Measurements from ENCODE around the gene CDC27. TPM values are rescaled to one million over a fixed set of nuclear protein-coding genes. Genes with fewer than 3 reads are reported as not detected.
"Not testable (repeated sequence)": the region's sequence is repeated elsewhere in the genome, so short reads cannot be mapped to it uniquely, and the experiment has no call there.

CDC27 gene
- total RNA-seq, 4 donors from 2014 or later: 37.5 to 63.9 (median 40.6) TPM

DNA sequence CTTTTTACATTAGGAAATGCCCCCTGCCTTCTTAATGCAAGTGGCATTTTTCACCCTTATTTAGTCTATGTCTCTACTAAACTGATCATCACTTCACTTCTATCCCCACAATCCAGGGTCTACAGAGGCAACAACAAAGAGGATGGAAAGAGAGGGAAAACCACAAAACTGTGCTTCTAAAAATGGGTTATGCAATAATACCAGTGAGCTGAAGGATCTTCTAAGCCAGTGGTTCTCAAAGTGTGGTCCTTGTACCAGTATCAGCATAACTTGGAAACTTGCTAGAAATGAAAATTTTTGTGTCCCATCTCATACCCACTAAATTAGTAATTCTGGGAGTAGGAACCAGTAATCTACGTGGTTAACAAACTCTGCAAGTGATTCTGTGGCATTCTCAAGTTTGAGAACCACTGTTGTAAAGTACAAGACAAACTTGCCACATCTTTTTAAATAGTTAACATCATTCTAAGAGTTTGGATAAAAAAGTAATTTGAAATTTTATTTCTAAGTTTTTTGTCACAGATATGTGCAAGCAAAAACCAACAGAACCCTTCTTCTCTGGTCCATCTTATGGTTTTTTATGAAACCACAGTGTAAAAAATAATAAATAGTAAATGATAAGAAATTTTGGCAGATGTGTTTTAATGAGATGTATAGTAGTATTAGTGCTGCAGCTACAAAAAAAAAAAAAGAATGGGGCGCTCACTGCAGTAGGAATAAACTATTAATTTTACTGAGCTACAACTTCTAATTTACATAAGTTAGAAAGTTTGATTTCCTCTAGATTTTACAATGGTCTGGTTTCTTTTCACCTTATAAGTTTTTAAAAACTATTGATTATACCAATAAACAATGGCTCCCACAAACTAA lies 16.2 kb downstream of the CDC27 start:
- intact Hi-C loops (cut with DNase I; ENCODE audit: low total_unique reads): no loop called here
- DNase-seq: no peak
- Histone ChIP-seq H3K36me3 (peaks cover 0 to 34% (median 0%) of the 10 kb centered on the region in 4 donors), H3K27ac (no peak overlapping the region), H3K27me3 (no peaks in the 10 kb centered on the region), H3K9me3 (no peaks in the 10 kb centered on the region), H3K4me1 (peaks cover 0 to 20% (median 0%) of the 10 kb centered on the region in 4 donors), H3K4me3 (no peak overlapping the region)
- WGBS, 2 donors (ENCODE audit: low coverage in 1 of 2): 89 to 100% methylated on average over 2 of the region's 2 CpGs
- TF ChIP-seq EP300 (IDR thresholded peaks at IDR 0.05; ENCODE audit: low read depth) (no peak), POLR2A (IDR thresholded peaks at IDR 0.05) (no peak), POLR2AphosphoS5 (IDR thresholded peaks at IDR 0.05) (no peak)
- TF ChIP-seq, protein P1, sequence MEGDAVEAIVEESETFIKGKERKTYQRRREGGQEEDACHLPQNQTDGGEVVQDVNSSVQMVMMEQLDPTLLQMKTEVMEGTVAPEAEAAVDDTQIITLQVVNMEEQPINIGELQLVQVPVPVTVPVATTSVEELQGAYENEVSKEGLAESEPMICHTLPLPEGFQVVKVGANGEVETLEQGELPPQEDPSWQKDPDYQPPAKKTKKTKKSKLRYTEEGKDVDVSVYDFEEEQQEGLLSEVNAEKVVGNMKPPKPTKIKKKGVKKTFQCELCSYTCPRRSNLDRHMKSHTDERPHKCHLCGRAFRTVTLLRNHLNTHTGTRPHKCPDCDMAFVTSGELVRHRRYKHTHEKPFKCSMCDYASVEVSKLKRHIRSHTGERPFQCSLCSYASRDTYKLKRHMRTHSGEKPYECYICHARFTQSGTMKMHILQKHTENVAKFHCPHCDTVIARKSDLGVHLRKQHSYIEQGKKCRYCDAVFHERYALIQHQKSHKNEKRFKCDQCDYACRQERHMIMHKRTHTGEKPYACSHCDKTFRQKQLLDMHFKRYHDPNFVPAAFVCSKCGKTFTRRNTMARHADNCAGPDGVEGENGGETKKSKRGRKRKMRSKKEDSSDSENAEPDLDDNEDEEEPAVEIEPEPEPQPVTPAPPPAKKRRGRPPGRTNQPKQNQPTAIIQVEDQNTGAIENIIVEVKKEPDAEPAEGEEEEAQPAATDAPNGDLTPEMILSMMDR (IDR thresholded peaks at IDR 0.05): no peak
- in situ Hi-C loops (cut with MboI; ENCODE audit: low pct_ligation_motif_present in 1 of 4, low pct_unique_long_range_greater_than_20kb in 1 of 4, low sequenced_read_pairs in 3 of 4): no loop called here

DNA sequence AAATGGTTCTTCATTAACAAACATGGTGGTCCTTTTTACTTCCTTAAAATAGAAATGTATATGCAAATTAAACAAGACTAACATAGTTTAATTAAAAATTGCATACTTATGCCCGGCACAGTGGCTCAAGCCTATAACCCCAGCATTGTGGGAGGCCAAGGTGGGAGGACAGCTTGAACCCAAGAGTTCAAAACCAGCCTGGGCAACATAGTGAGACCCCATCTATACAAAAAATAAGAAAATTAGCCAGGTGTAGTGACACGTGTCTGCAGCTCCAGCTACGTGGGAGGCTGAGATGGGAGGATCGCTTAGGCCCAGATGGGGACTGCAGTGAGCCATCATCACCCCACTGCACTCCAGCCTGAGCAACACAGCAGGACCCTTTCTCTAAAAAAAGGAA lies 18.4 kb downstream of the CDC27 start:
- no peak for DNase-seq
- Histone ChIP-seq H3K27ac (no peak overlapping the region), H3K27me3 (no peaks in the 10 kb centered on the region), H3K9me3 (no peaks in the 10 kb centered on the region), H3K36me3 (peaks cover 0 to 31% (median 0%) of the 10 kb centered on the region in 4 donors), H3K4me1 (peaks cover 0 to 18% (median 0%) of the 10 kb centered on the region in 4 donors), H3K4me3 (no peak overlapping the region)
- in situ Hi-C loops (cut with MboI; ENCODE audit: low pct_ligation_motif_present in 1 of 4, low pct_unique_long_range_greater_than_20kb in 1 of 4, low sequenced_read_pairs in 3 of 4): no loop called here
- intact Hi-C loops (cut with DNase I; ENCODE audit: low total_unique reads): no loop called here
- TF ChIP-seq POLR2A (IDR thresholded peaks at IDR 0.05) (no peak), EP300 (IDR thresholded peaks at IDR 0.05; ENCODE audit: low read depth) (no peak), POLR2AphosphoS5 (IDR thresholded peaks at IDR 0.05) (no peak)
- TF ChIP-seq, protein P1 (IDR thresholded peaks at IDR 0.05): no peak
- WGBS, 2 donors (ENCODE audit: low coverage in 1 of 2): 89 to 92% methylated on average over 4 of the region's 4 CpGs

DNA sequence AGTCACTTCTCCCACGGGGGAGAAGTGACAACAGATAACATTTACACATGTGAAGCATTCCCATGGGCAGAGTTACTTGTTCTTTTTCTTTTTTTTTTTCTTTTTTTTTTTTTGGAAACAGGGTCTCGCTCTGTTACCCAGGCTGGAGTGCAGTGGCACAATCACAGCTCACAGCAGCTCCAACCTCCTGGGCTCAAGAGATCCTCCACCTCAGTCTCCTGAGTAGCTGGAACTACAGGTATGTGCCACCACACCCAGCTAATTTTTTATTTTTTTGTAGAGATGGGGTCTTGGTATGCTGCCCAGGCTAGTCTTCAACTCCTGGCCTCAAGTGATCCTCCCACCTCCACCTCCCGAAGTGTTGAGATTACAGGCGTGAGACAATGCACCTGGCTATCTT lies 20.2 kb downstream of the CDC27 start:
- DNase-seq; H3K4me3 ChIP-seq; H3K9me3 ChIP-seq; in situ Hi-C loops (cut with MboI; ENCODE audit: low pct_ligation_motif_present in 1 of 4, low pct_unique_long_range_greater_than_20kb in 1 of 4, low sequenced_read_pairs in 3 of 4); H3K27me3 ChIP-seq; H3K27ac ChIP-seq; intact Hi-C loops (cut with DNase I; ENCODE audit: low total_unique reads): not testable (repeated sequence)
- Histone ChIP-seq H3K36me3 (peaks cover 0 to 26% (median 0%) of the 10 kb centered on the region in 4 donors), H3K4me1 (peaks cover 0 to 16% (median 0%) of the 10 kb centered on the region in 4 donors)
- WGBS, 2 donors (ENCODE audit: low coverage in 1 of 2): 88 to 96% methylated on average over 1 to 4 of the region's 4 CpGs

DNA sequence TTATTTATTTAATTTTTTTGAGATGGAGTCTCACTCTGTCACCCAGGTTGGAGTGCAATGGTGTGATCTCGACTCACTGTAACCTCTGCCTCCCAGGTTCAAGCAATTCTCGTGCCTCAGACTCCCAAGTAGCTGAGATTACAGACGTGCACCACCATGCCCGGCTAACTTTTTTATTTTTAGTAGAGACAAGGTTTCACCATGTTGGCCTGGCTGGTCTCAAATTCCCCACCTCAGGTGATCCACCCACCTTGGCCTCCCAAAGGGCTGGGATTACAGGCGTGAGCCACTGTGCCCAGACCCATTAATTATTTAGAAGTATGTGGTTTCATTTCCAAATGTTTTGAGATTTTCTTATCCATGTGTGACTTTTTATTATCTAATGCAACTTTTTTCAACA lies 22.2 kb downstream of the CDC27 start:
- DNase-seq; in situ Hi-C loops (cut with MboI; ENCODE audit: low pct_ligation_motif_present in 1 of 4, low pct_unique_long_range_greater_than_20kb in 1 of 4, low sequenced_read_pairs in 3 of 4); intact Hi-C loops (cut with DNase I; ENCODE audit: low total_unique reads); H3K4me3 ChIP-seq; H3K9me3 ChIP-seq; H3K27me3 ChIP-seq; H3K27ac ChIP-seq: not testable (repeated sequence)
- H3K4me1 ChIP-seq: peaks cover 0 to 18% (median 2%) of the 10 kb centered on the region in 4 donors
- H3K36me3 ChIP-seq: peaks cover 0 to 28% (median 0%) of the 10 kb centered on the region in 4 donors
- 92 to 98% methylated on average over 5 of the region's 5 CpGs for WGBS, 2 donors (ENCODE audit: low coverage in 1 of 2)

DNA sequence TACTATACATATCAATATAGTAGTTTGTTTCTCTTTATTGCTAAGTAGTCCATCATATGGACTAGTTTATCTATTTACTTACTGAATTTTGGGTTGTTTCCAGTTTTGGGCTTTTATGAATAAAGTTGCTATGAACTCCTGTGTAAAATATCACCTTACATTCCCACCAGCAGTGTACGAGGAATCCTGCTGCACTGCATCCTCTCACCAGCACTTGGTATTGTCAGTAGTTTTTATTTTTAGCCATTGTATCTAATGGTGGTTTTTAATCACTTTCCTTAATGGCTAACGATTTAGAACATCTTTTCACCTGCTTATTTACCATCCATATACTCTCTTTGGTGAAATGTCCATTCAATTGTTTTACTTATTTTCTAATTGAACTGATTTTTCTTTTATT lies 24.0 kb downstream of the CDC27 start:
- peaks cover 0 to 7% (median 2%) of the 10 kb centered on the region in 4 donors for H3K4me1 ChIP-seq
- in situ Hi-C loops (cut with MboI; ENCODE audit: low pct_ligation_motif_present in 1 of 4, low pct_unique_long_range_greater_than_20kb in 1 of 4, low sequenced_read_pairs in 3 of 4) (no loop called here), intact Hi-C loops (cut with DNase I; ENCODE audit: low total_unique reads) (no loop called here)
- H3K9me3 ChIP-seq: no peaks in the 10 kb centered on the region
- TF ChIP-seq POLR2A (IDR thresholded peaks at IDR 0.05): no peak
- TF ChIP-seq, protein P1 (IDR thresholded peaks at IDR 0.05): no peak
- TF ChIP-seq POLR2AphosphoS5 (IDR thresholded peaks at IDR 0.05): no peak
- no peak for TF ChIP-seq EP300 (IDR thresholded peaks at IDR 0.05; ENCODE audit: low read depth)
- no peak overlapping the region for H3K4me3 ChIP-seq
- DNase-seq: no peak
- peaks cover 0 to 42% (median 3%) of the 10 kb centered on the region in 4 donors for H3K36me3 ChIP-seq
- 87 to 93% methylated on average over 2 of the region's 2 CpGs for WGBS, 2 donors (ENCODE audit: low coverage in 1 of 2)
- no peak overlapping the region for H3K27ac ChIP-seq
- H3K27me3 ChIP-seq: no peaks in the 10 kb centered on the region

All from transverse colon (tissue), 4 donors.